HepG2 (cell line): ENCODE data around the gene CRTAC1. TPM values are rescaled to one million over a fixed set of nuclear protein-coding genes. Genes with fewer than 3 reads are reported as not detected.

ENCODE experiments used
- ATAC-seq: fragments of 200-7000 bp; cut with Tn5 transposase; 3 replicates; pipeline ENCODE4 v1.9.1; 2020; ENCODE audit warnings: mild to moderate bottlenecking, moderate library complexity
- BruUV-seq: library from RNA; stranded (reverse); fragments of 400-500 nt; replicated peaks from 2 replicates; lab custom pipeline; 2021; lab: Mats Ljungman, UMichigan
- CTCF ChIA-PET: fragments of 300-600 bp; formaldehyde crosslinking; extraction: SDS; loops from one replicate; lab custom pipeline; 2021; ENCODE audit warnings: low total read pairs, inconsistent platforms, low intra/inter-chr PET ratio; lab: Yijun Ruan, JAX
- POLR2A ChIA-PET: fragments of 350-600 bp; sonication (Branson Sonifier 250); formaldehyde crosslinking; loops from one replicate; lab custom pipeline; 2020; ENCODE audit warnings: antibody characterized with exemption, inconsistent platforms; lab: Yijun Ruan, JAX
- DNase-seq: peaks from one replicate; pipeline ENCODE4 v3.0.0-alpha.2; 2015; ENCODE audit warnings: low spot score
- FAIRE-seq: peaks from 3 replicates; lab custom pipeline; 2011; peaks lifted over from hg19 to GRCh38; lab: Jason Lieb, UNC
- H2AFZ ChIP-seq: one replicate; pipeline ENCODE4 v1.6.1; 2011; ENCODE audit warnings: low read length, inconsistent platforms
- H3K27ac ChIP-seq: fragments of 300-600 bp; 3 replicates; pipeline ENCODE4 v1.8.0; 2011; ENCODE audit warnings: mixed run types, mild to moderate bottlenecking, mixed read lengths, low read length, inconsistent platforms; ENCODE audit not compliant: insufficient read depth; ENCODE audit errors: extremely low read length
- H3K27me3 ChIP-seq, 2 experiments: fragments of 200-600 bp in 1 of 2; 2 replicates in 1 of 2; 3 replicates in 1 of 2; pipeline versions ENCODE4 v1.6.0 to v1.8.0; 2011; ENCODE audit warnings: low read length in 2 of 2, mild to moderate bottlenecking in 2 of 2, moderate library complexity in 2 of 2, inconsistent platforms in 1 of 2; ENCODE audit not compliant: insufficient read depth in 2 of 2, control insufficient read depth in 1 of 2
- H3K36me3 ChIP-seq, 2 experiments: fragments of 200-600 bp in 1 of 2; replicated peaks in 1 of 2; 2 replicates in 1 of 2; 3 replicates in 1 of 2; pipeline versions ENCODE4 v1.5.1 to v1.8.0; 2011; ENCODE audit warnings: low read length in 2 of 2, inconsistent platforms in 1 of 2; ENCODE audit not compliant: insufficient read depth in 2 of 2, control insufficient read depth in 1 of 2
- H3K4me1 ChIP-seq: 2 replicates; pipeline ENCODE4 v1.5.1; 2012; ENCODE audit warnings: low read length, inconsistent platforms; ENCODE audit not compliant: insufficient read depth
- H3K4me2 ChIP-seq: 2 replicates; pipeline ENCODE4 v1.6.0; 2011; ENCODE audit warnings: low read depth, low read length, inconsistent platforms
- H3K4me3 ChIP-seq, 3 experiments: fragments of 200-600 bp in 1 of 3; sonication (generic), shearing (Covaris generic) in 1 of 3; replicated peaks in 1 of 3; 2 replicates each; pipeline ENCODE4 v1.5.1; 2011 to 2016; ENCODE audit warnings: low read length in 3 of 3, inconsistent platforms in 2 of 3, low read depth in 2 of 3, mild to moderate bottlenecking in 2 of 3, control low read depth in 1 of 3, mixed read lengths in 1 of 3; ENCODE audit not compliant: insufficient read depth in 1 of 3
- H3K79me2 ChIP-seq: one replicate; pipeline ENCODE4 v1.6.1; 2011; ENCODE audit warnings: low read length, inconsistent platforms; ENCODE audit not compliant: insufficient read depth
- H3K9ac ChIP-seq: 2 replicates; pipeline ENCODE4 v1.6.0; 2011; ENCODE audit warnings: mild to moderate bottlenecking, low read depth, low read length, inconsistent platforms; ENCODE audit not compliant: insufficient read depth
- H3K9me3 ChIP-seq: 2 replicates; pipeline ENCODE4 v1.5.1; 2012; ENCODE audit warnings: mild to moderate bottlenecking, low read length
- H4K20me1 ChIP-seq: 2 replicates; pipeline ENCODE4 v1.6.0; 2011; ENCODE audit warnings: inconsistent platforms, mild to moderate bottlenecking, low read length, moderate library complexity; ENCODE audit not compliant: insufficient read depth
- ATF7-NPFF ChIP-seq: sonication (generic); formaldehyde crosslinking; IDR thresholded peaks from 2 replicates; pipeline ENCODE4 v1.8.1; 2023; ENCODE audit warnings: mild to moderate bottlenecking, low read depth, missing genetic modification reagents, moderate library complexity
- FOXA1 ChIP-seq, 2 experiments: fragments of 450-650 bp in 1 of 2; sonication (generic) in 1 of 2; formaldehyde crosslinking in 1 of 2; IDR thresholded peaks; 2 replicates each; pipeline versions ENCODE4 v1.4.0 to v1.6.1; 2016 to 2020; ENCODE audit warnings: missing genetic modification reagents in 1 of 2
- FOXA3 ChIP-seq: IDR thresholded peaks from 2 replicates; pipeline ENCODE4 v1.6.1; 2016; ENCODE audit warnings: missing genetic modification reagents, missing compliant biosample characterization
- IRF2 ChIP-seq: IDR thresholded peaks from 2 replicates; pipeline ENCODE4 v1.6.1; 2018; ENCODE audit warnings: missing genetic modification reagents, missing compliant biosample characterization
- IRX3 ChIP-seq: sonication (generic); formaldehyde crosslinking; IDR thresholded peaks from 2 replicates; pipeline ENCODE4 v1.8.1; 2023; ENCODE audit warnings: mild to moderate bottlenecking, low read depth, missing genetic modification reagents, borderline replicate concordance
- MEF2D ChIP-seq: sonication (generic); formaldehyde crosslinking; IDR thresholded peaks from 2 replicates; pipeline ENCODE4 v1.5.1; 2020; ENCODE audit warnings: mild to moderate bottlenecking, missing genetic modification reagents
- MTA1 ChIP-seq: sonication (generic); formaldehyde crosslinking; IDR thresholded peaks from 2 replicates; pipeline ENCODE4 v1.4.0; 2020; ENCODE audit warnings: missing genetic modification reagents, mild to moderate bottlenecking, borderline replicate concordance
- NFATC3 ChIP-seq: sonication (generic); formaldehyde crosslinking; IDR thresholded peaks from 2 replicates; pipeline ENCODE4 v1.5.1; 2020; ENCODE audit warnings: mild to moderate bottlenecking, missing genetic modification reagents
- TEAD3 ChIP-seq: optimal IDR thresholded peaks from 2 replicates; pipeline ENCODE3; 2016; ENCODE audit warnings: borderline replicate concordance
- ZFY ChIP-seq: sonication (generic); formaldehyde crosslinking; IDR thresholded peaks from 2 replicates; pipeline ENCODE4 v1.4.0; 2020; ENCODE audit warnings: missing genetic modification reagents
- ZNF24 ChIP-seq: fragments of 450-650 bp; IDR thresholded peaks from 2 replicates; pipeline ENCODE4 v1.6.1; 2017; ENCODE audit warnings: antibody characterized with exemption, mild to moderate bottlenecking
- ZNF331 ChIP-seq: sonication (generic); formaldehyde crosslinking; IDR thresholded peaks from 2 replicates; pipeline ENCODE4 v1.4.0; 2020; ENCODE audit warnings: missing genetic modification reagents
- ZNF501 ChIP-seq: sonication (generic); formaldehyde crosslinking; IDR thresholded peaks from 2 replicates; pipeline ENCODE4 v1.5.1; 2020; ENCODE audit warnings: mild to moderate bottlenecking, moderate library complexity, missing genetic modification reagents
- ZNF589 ChIP-seq: sonication (generic); formaldehyde crosslinking; conservative IDR thresholded peaks from 2 replicates; pipeline ENCODE4 v1.8.0; 2022; ENCODE audit warnings: mild to moderate bottlenecking, moderate library complexity, missing genetic modification reagents
- ZNF724P ChIP-seq: sonication (generic); formaldehyde crosslinking; IDR thresholded peaks from 2 replicates; pipeline ENCODE4 v1.8.0; 2022; ENCODE audit warnings: missing genetic modification reagents, borderline replicate concordance
- ZNF780A ChIP-seq: sonication (generic); formaldehyde crosslinking; IDR thresholded peaks from 2 replicates; pipeline ENCODE4 v1.8.0; 2022; ENCODE audit warnings: mild to moderate bottlenecking, missing genetic modification reagents, moderate library complexity
- ZNF788 ChIP-seq: sonication (generic); formaldehyde crosslinking; IDR thresholded peaks from 2 replicates; pipeline ENCODE4 v1.5.0; 2020; ENCODE audit warnings: mild to moderate bottlenecking, missing genetic modification reagents, borderline replicate concordance
- ZSCAN12 ChIP-seq: sonication (generic); formaldehyde crosslinking; IDR thresholded peaks from 2 replicates; pipeline ENCODE4 v1.9.0; 2021; ENCODE audit warnings: mild to moderate bottlenecking, missing genetic modification reagents
- WGBS: methylation state at CpG from one replicate; pipeline ENCODE4 v1.1.6; 2017; ENCODE audit warnings: low lambda C conversion rate; 5-methylcytosine and 5-hydroxymethylcytosine counted together
- in situ Hi-C: cut with HindIII; loops from 2 replicates; pipeline ENCODE4 v1.10.0; 2017; ENCODE audit warnings: low pct_unique_long_range_greater_than_20kb; ENCODE audit not compliant: extremely low pct_ligation_motif_present
- intact Hi-C: fragments of 100-400 bp; cut with micrococcal nuclease; formaldehyde crosslinking; loops from one replicate; pipeline ENCODE4 v1.10.0; 2022; ENCODE audit not compliant: unreplicated experiment
- polyA plus RNA-seq, 8 experiments: library from polyadenylated mRNA; depleted of rRNA in 3 of 8; stranded (reverse) in 7 of 8; unstranded in 1 of 8; fragments of >200 nt; fragmentation: Illumina TruSeq in 4 of 8; extraction: Trizol in 4 of 8; gene quantifications; 2 replicates each; pipeline versions ENCODE4 v1.2.1 to v1.2.3, GENCODE V29; 2011 to 2016; ENCODE audit warnings: low read depth in 4 of 8, missing spikeins in 1 of 8, mixed read lengths in 1 of 8; ENCODE audit not compliant: insufficient read depth in 1 of 8
- total RNA-seq, 5 experiments: library from RNA; depleted of rRNA; stranded (reverse); fragments of >200 nt; fragmentation: Illumina TruSeq; extraction: Trizol; gene quantifications; 2 replicates each; pipeline ENCODE4 v1.2.3, GENCODE V29; 2016; ENCODE audit warnings: low read depth in 1 of 5
- TF ChIP-seq, protein P1 (sequence below): sonication (generic); formaldehyde crosslinking; IDR thresholded peaks from 2 replicates; pipeline ENCODE4 v1.9.0; 2021; ENCODE audit warnings: missing genetic modification reagents, borderline replicate concordance
- TF ChIP-seq, protein P2 (sequence below): sonication (generic); formaldehyde crosslinking; conservative IDR thresholded peaks from 2 replicates; pipeline ENCODE4 v1.4.0; 2020; ENCODE audit warnings: mild to moderate bottlenecking, missing genetic modification reagents, moderate library complexity

The CRTAC1 gene
- total and polyA plus RNA-seq, 2 of the 13 experiments (the other 11 are each of a cell fraction or from before 2014, with no cell fraction given), result not detected

DNA sequence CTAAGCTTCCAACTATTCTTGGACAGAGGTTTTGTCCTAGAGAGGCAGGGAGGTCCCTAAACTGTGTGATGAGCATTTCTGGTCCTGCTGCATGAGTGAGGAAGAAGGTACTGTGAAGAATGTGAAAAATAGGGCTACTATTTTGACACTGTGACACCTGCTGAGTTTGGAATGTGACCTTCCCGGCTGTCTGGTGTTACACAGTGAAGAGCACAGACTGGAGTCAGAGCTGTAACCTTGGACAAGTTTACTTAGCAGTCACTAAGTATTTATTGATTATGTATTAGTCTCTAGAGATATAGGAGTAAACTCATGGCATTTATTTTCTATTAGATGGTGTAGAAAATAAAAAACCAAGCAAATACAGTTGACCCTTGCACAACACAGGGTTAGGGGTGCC is 168.5 kb downstream of the CRTAC1 start:
- in situ Hi-C loops, result no loop called here
- ATAC-seq (peak; percentile 90), FAIRE-seq (peak; percentile 60), DNase-seq (peak; percentile 62)
- Histone ChIP-seq H3K9me3 (no peaks in the 10 kb centered on the region), H2AFZ (no peak overlapping the region), H3K27ac (no peak overlapping the region), H3K27me3 (peaks cover 12 to 61% of the 10 kb centered on the region in 2 experiments), H3K36me3 (no peaks in the 10 kb centered on the region), H3K4me2 (no peak overlapping the region), H3K9ac (no peak overlapping the region), H3K79me2 (no peaks in the 10 kb centered on the region), H3K4me1 (peaks cover 10% of the 10 kb centered on the region; the same call in 1 of the 2 replicates), H3K4me3 (no peak overlapping the region), H4K20me1 (0 out of 2 replicates have a peak, but pooled peaks cover 4% of the 10 kb centered on the region)
- no TSS peak for BruUV-seq
- intact Hi-C loops, result no loop called here
- POLR2A ChIA-PET, result no interaction called here
- CTCF ChIA-PET, result no interaction called here
- WGBS, result 0% methylated on average over 1 of the region's 1 CpG
- TF ChIP-seq MTA1 (CRISPR knock-in tag) (no peak), ZSCAN12 (no peak), ZNF589 (CRISPR knock-in tag) (no peak), ZNF724P (CRISPR knock-in tag) (no peak), MEF2D (CRISPR knock-in tag) (no peak), FOXA1 (IDR thresholded peaks at IDR 0.05) (peak; percentile 43; the same call in 1 of the 2 replicates), FOXA1 (CRISPR knock-in tag; IDR thresholded peaks at IDR 0.05) (peak; percentile 63), ZNF501 (CRISPR knock-in tag) (no peak), ZNF331 (CRISPR knock-in tag) (0 out of 2 replicates have a peak, but pooled peaks have one; percentile 20), ZNF780A (CRISPR knock-in tag) (no peak), ZNF788 (no peak), FOXA3 (CRISPR knock-in tag) (peak; percentile 55), ZNF24 (no peak), ZFY (CRISPR knock-in tag) (no peak), TEAD3 (CRISPR knock-in tag) (peak; percentile 92), IRF2 (CRISPR knock-in tag) (no peak), NFATC3 (CRISPR knock-in tag) (no peak), IRX3 (CRISPR knock-in tag) (no peak), ATF7-NPFF (CRISPR knock-in tag) (no peak)
- TF ChIP-seq, protein P1, sequence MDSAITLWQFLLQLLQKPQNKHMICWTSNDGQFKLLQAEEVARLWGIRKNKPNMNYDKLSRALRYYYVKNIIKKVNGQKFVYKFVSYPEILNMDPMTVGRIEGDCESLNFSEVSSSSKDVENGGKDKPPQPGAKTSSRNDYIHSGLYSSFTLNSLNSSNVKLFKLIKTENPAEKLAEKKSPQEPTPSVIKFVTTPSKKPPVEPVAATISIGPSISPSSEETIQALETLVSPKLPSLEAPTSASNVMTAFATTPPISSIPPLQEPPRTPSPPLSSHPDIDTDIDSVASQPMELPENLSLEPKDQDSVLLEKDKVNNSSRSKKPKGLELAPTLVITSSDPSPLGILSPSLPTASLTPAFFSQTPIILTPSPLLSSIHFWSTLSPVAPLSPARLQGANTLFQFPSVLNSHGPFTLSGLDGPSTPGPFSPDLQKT (CRISPR knock-in tag), result no peak
- TF ChIP-seq, protein P2, sequence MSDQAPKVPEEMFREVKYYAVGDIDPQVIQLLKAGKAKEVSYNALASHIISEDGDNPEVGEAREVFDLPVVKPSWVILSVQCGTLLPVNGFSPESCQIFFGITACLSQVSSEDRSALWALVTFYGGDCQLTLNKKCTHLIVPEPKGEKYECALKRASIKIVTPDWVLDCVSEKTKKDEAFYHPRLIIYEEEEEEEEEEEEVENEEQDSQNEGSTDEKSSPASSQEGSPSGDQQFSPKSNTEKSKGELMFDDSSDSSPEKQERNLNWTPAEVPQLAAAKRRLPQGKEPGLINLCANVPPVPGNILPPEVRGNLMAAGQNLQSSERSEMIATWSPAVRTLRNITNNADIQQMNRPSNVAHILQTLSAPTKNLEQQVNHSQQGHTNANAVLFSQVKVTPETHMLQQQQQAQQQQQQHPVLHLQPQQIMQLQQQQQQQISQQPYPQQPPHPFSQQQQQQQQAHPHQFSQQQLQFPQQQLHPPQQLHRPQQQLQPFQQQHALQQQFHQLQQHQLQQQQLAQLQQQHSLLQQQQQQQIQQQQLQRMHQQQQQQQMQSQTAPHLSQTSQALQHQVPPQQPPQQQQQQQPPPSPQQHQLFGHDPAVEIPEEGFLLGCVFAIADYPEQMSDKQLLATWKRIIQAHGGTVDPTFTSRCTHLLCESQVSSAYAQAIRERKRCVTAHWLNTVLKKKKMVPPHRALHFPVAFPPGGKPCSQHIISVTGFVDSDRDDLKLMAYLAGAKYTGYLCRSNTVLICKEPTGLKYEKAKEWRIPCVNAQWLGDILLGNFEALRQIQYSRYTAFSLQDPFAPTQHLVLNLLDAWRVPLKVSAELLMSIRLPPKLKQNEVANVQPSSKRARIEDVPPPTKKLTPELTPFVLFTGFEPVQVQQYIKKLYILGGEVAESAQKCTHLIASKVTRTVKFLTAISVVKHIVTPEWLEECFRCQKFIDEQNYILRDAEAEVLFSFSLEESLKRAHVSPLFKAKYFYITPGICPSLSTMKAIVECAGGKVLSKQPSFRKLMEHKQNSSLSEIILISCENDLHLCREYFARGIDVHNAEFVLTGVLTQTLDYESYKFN (CRISPR knock-in tag), result 0 out of 2 replicates have a peak, but pooled peaks have one; percentile 29
